ENCODE data around the gene UACA. TPM values are rescaled to one million over a fixed set of nuclear protein-coding genes. Genes with fewer than 3 reads are reported as not detected.

UACA gene
- total and polyA plus RNA-seq, 7 experiments from 2014 or later = 0.14 to 2.1 (median 0.42) TPM; not detected in 1

DNA sequence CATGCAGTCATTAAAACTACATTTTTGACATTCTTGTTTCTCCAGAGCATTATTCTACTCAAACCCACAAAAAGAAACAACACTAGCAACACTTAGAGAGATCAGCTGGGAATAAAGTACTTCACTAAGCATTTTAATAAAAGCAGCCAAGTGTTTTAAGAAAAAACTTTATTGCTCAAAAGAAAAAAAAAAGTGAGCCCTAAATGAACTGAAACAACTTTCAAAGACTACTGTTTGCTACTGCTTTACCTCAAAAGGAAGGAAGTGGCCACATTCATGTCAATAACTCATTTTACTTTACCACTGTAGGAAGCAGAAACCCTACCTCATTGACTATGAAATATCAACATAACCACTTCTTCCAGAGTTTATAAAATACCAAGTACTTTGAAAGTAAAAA lies 91.3 kb downstream of the UACA start:
- no peak overlapping the region for H3K4me3 ChIP-seq (ENCODE audit: low read length)
- H3K27me3 Mint-ChIP-seq = peaks cover 0 to 39% (median 4%) of the 10 kb centered on the region in 5 donors
- peaks cover 13 to 32% (median 24%) of the 10 kb centered on the region in 7 donors for H3K4me1 Mint-ChIP-seq
- H3K27ac ChIP-seq (ENCODE audit: low read depth, low read length) = no peak overlapping the region
- DNase-seq (peak in 7 of 9 donors; percentile 45 to 85 (median 80)), ATAC-seq (peak; percentile 94)
- ChIA-PET CTCF (interaction anchor here (0.9 to 3.0 kb wide), 3 partner anchors 9 to 50 kb away, joined by 3 to 19 read pairs (median 3); no protein-coding TSS in a partner anchor), POLR2A (interaction anchor here (0.6 to 0.9 kb wide), 2 partner anchors 19 to 162 kb away, joined by 3 read pairs; no protein-coding TSS in a partner anchor)
- intact Hi-C loops (cut with micrococcal nuclease) = loop anchor here (2.0 to 10.0 kb wide), 5 partner anchors 137 to 960 kb away; no protein-coding TSS in a partner anchor
- H3K36me3 ChIP-seq (ENCODE audit: control insufficient read depth in 2 of 3, insufficient read depth in 3 of 3, low read length in 3 of 3) = no peaks in the 10 kb centered on the region
- peak overlapping the region in 8 of 9 donors; percentile 30 to 81 (median 60) for H3K27ac Mint-ChIP-seq
- peaks cover 12 to 19% of the 10 kb centered on the region in 2 donors for H3K4me1 ChIP-seq (ENCODE audit: control insufficient read depth in 2 of 2, insufficient read depth in 2 of 2, low read length in 2 of 2)
- peak overlapping the region in 9 of 10 donors; percentile 39 to 78 (median 60) for H3K4me3 Mint-ChIP-seq
- H3K9me3 ChIP-seq (ENCODE audit: control insufficient read depth in 2 of 3, low read length in 3 of 3) = no peaks in the 10 kb centered on the region
- peaks cover 0 to 2% (median 0%) of the 10 kb centered on the region in 5 donors for H3K36me3 Mint-ChIP-seq
- no peaks in the 10 kb centered on the region for H3K27me3 ChIP-seq (ENCODE audit: control insufficient read depth in 2 of 2, insufficient read depth in 2 of 2, low read length in 2 of 2)
- H3K9me3 Mint-ChIP-seq = no peaks in the 10 kb centered on the region

DNA sequence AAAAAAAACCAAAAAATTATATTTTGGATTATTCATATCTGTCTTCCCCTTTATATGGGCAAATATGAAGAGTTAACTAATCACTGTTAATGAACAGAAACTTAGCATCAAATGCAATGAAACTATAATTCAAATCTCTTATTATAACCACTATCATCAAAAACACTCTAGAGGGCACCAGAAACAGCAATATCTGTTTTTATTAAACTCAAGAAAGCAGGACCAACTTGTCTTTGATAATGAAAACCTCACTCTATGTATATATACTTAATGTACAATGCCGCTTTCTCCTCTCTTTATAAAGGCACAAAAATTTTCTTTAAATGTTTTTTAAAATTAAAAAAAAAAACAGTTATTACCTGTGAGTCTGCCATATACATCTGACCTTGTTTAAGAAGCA lies 92.7 kb downstream of the UACA start:
- ChIA-PET CTCF (interaction anchor here (1.4 kb wide), 1 partner anchor 52 kb away, joined by 6 read pairs; no protein-coding TSS in a partner anchor), POLR2A (no interaction called here)
- intact Hi-C loops (cut with micrococcal nuclease) = loop anchor here (1.0 to 10.0 kb wide), 6 partner anchors 52 to 958 kb away; no protein-coding TSS in a partner anchor
- no peak overlapping the region for H3K4me3 ChIP-seq (ENCODE audit: low read length)
- no peaks in the 10 kb centered on the region for H3K9me3 ChIP-seq (ENCODE audit: control insufficient read depth in 2 of 3, low read length in 3 of 3)
- Mint-ChIP-seq H3K4me1 (peaks cover 13 to 32% (median 24%) of the 10 kb centered on the region in 7 donors), H3K36me3 (peaks cover 0 to 2% (median 0%) of the 10 kb centered on the region in 5 donors), H3K9me3 (no peaks in the 10 kb centered on the region), H3K4me3 (no peak overlapping the region), H3K27ac (no peak overlapping the region), H3K27me3 (peaks cover 0 to 29% (median 4%) of the 10 kb centered on the region in 5 donors)
- peaks cover 12 to 19% of the 10 kb centered on the region in 2 donors for H3K4me1 ChIP-seq (ENCODE audit: control insufficient read depth in 2 of 2, insufficient read depth in 2 of 2, low read length in 2 of 2)
- no peak overlapping the region for H3K27ac ChIP-seq (ENCODE audit: low read depth, low read length)
- ATAC-seq (no peak), DNase-seq (peak in 4 of 9 donors; percentile 13 to 24 (median 20))
- no peaks in the 10 kb centered on the region for H3K36me3 ChIP-seq (ENCODE audit: control insufficient read depth in 2 of 3, insufficient read depth in 3 of 3, low read length in 3 of 3)
- H3K27me3 ChIP-seq (ENCODE audit: control insufficient read depth in 2 of 2, insufficient read depth in 2 of 2, low read length in 2 of 2) = no peaks in the 10 kb centered on the region

DNA sequence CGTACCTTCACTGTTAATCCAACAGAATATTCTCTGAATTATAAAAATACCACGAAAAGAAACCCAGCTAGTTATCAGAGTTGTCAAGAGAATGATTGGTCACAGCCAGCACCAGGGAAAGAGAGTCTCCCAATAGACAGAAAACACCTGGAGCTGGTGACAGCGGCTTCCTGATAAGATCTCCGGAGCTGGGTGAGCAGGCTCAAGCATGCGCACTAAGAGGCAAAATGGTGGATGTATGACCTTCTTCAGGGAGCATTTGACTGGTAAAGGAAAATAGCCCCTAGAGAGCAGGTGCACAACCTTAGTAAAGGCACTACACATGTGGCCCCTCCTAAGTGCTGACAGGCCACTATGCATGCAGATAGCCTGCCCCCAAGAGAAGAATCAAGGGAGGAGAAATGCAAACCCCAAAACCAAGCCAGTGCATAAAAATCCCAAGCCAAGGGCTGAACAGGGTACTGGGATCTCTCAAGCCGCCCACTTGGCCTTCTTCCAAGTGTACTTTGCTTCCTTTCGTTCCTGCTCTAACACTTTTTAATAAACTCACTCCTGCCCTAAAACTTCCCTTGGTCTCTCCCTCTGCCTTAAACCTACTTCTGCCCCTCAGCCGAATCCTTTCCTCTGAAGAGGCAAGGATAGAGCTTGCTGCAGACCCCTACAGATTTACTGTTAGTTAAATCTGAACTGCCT lies 93.2 kb downstream of the UACA start:
- no peak for ATAC-seq
- intact Hi-C loops (cut with micrococcal nuclease) = loop anchor here (1.0 to 10.0 kb wide), 6 partner anchors 52 to 958 kb away; no protein-coding TSS in a partner anchor
- Mint-ChIP-seq H3K36me3 (peaks cover 0 to 2% (median 0%) of the 10 kb centered on the region in 5 donors), H3K4me3 (no peak overlapping the region), H3K4me1 (peaks cover 13 to 32% (median 24%) of the 10 kb centered on the region in 7 donors), H3K27ac (no peak overlapping the region), H3K9me3 (no peaks in the 10 kb centered on the region), H3K27me3 (peaks cover 0 to 26% (median 4%) of the 10 kb centered on the region in 5 donors)
- DNase-seq = no peak
- Histone ChIP-seq H3K4me1 (ENCODE audit: control insufficient read depth in 2 of 2, insufficient read depth in 2 of 2, low read length in 2 of 2) (peaks cover 12 to 19% of the 10 kb centered on the region in 2 donors), H3K9me3 (ENCODE audit: control insufficient read depth in 2 of 3, low read length in 3 of 3) (no peaks in the 10 kb centered on the region), H3K36me3 (ENCODE audit: control insufficient read depth in 2 of 3, insufficient read depth in 3 of 3, low read length in 3 of 3) (no peaks in the 10 kb centered on the region), H3K4me3 (ENCODE audit: low read length) (no peak overlapping the region), H3K27ac (ENCODE audit: low read depth, low read length) (no peak overlapping the region), H3K27me3 (ENCODE audit: control insufficient read depth in 2 of 2, insufficient read depth in 2 of 2, low read length in 2 of 2) (no peaks in the 10 kb centered on the region)
- ChIA-PET POLR2A (no interaction called here), CTCF (interaction anchor here (1.4 kb wide), 1 partner anchor 52 kb away, joined by 6 read pairs; no protein-coding TSS in a partner anchor)

DNA sequence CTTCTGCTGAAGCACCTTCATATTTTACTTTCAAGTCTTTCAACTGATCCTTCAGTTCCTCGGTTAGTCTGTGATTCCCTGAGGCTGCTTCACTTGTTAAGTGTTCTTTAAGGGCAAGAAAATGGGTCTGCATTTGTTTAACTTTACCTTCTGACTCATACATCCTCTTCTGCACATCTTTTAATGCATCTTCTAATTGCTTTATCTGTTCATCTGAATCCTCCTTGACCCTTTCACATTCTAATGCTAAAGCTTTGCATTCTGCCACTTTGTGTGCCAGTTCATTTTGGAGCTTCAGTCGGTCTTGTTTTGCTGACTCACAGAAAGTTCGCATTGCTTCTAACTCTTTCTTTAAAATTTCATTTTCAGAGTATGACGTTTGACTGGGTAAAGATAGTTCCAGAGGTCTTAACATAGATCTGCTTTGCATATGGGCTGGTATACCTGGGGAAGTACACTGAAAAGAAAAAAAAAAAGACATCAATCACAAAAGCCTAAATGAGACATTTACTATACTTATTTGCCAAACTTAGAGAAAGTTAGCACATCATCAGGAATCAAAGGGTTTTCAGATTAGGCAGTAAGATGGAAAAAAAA lies 94.3 kb downstream of the UACA start:
- Mint-ChIP-seq H3K27me3 (peaks cover 0 to 22% (median 4%) of the 10 kb centered on the region in 5 donors), H3K4me3 (no peak overlapping the region), H3K4me1 (peaks cover 13 to 32% (median 24%) of the 10 kb centered on the region in 7 donors), H3K9me3 (no peaks in the 10 kb centered on the region), H3K36me3 (peaks cover 0 to 2% (median 0%) of the 10 kb centered on the region in 5 donors), H3K27ac (no peak overlapping the region)
- DNase-seq (no peak), ATAC-seq (no peak)
- Histone ChIP-seq H3K27ac (ENCODE audit: low read depth, low read length) (no peak overlapping the region), H3K4me3 (ENCODE audit: low read length) (no peak overlapping the region), H3K9me3 (ENCODE audit: control insufficient read depth in 2 of 3, low read length in 3 of 3) (no peaks in the 10 kb centered on the region), H3K27me3 (ENCODE audit: control insufficient read depth in 2 of 2, insufficient read depth in 2 of 2, low read length in 2 of 2) (no peaks in the 10 kb centered on the region), H3K36me3 (ENCODE audit: control insufficient read depth in 2 of 3, insufficient read depth in 3 of 3, low read length in 3 of 3) (no peaks in the 10 kb centered on the region), H3K4me1 (ENCODE audit: control insufficient read depth in 2 of 2, insufficient read depth in 2 of 2, low read length in 2 of 2) (peaks cover 12 to 19% of the 10 kb centered on the region in 2 donors)
- ChIA-PET POLR2A (no interaction called here), CTCF (interaction anchor here (1.0 to 1.6 kb wide), 3 partner anchors 53 to 143 kb away, joined by 5 to 6 read pairs (median 6); no protein-coding TSS in a partner anchor)
- intact Hi-C loops (cut with micrococcal nuclease) = no loop called here

DNA sequence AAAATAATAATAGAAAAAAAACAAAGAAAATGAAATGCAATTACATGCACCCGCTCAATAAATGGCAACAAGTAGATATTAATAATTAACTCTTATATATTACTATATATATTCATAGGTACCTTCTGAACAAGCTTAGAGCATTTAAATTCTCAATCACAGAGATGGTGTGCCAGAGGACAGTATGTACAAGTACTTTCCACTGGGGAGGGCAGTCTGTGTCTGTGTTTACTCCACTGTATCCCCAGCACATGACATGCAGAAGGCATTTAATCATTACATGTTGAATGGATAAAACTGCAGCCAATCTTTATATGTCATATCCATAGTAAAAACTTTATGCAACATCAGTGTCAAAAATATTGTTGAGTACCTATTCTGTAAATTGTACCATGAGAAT lies 97.8 kb downstream of the UACA start:
- Histone ChIP-seq H3K4me3 (ENCODE audit: low read length) (no peak overlapping the region), H3K27me3 (ENCODE audit: control insufficient read depth in 2 of 2, insufficient read depth in 2 of 2, low read length in 2 of 2) (no peaks in the 10 kb centered on the region), H3K36me3 (ENCODE audit: control insufficient read depth in 2 of 3, insufficient read depth in 3 of 3, low read length in 3 of 3) (no peaks in the 10 kb centered on the region), H3K9me3 (ENCODE audit: control insufficient read depth in 2 of 3, low read length in 3 of 3) (no peaks in the 10 kb centered on the region), H3K27ac (ENCODE audit: low read depth, low read length) (no peak overlapping the region), H3K4me1 (ENCODE audit: control insufficient read depth in 2 of 2, insufficient read depth in 2 of 2, low read length in 2 of 2) (no peaks in the 10 kb centered on the region)
- ATAC-seq (no peak), DNase-seq (no peak)
- Mint-ChIP-seq H3K4me1 (peaks cover 2 to 13% (median 4%) of the 10 kb centered on the region in 7 donors), H3K36me3 (peaks cover 0 to 2% (median 0%) of the 10 kb centered on the region in 5 donors), H3K9me3 (peaks cover 0 to 3% (median 0%) of the 10 kb centered on the region in 11 donors), H3K4me3 (no peak overlapping the region), H3K27ac (no peak overlapping the region), H3K27me3 (peaks cover 0 to 14% (median 3%) of the 10 kb centered on the region in 5 donors)
- intact Hi-C loops (cut with micrococcal nuclease) = no loop called here
- POLR2A ChIA-PET = no interaction called here
- CTCF ChIA-PET = interaction anchor here (1.9 kb wide), 1 partner anchor 57 kb away, joined by 5 read pairs; no protein-coding TSS in a partner anchor

DNA sequence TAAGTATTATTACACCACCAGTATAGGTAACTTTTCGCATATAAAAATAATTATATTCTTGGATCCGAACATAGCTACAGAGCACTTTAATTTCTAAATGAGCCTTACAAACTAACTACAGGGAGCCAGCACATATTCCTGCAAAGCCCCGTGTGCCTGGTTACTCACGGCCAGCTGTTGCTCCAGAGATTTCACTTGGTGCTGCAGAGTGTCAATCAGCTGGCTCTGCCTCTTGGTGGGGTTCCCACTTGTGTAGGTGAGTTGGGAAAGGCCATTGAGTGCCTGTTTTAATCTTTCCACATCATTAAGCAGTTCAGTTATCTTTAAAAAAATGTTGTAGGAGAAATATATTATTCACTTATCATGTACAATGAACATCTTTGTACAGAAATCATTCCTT lies 98.9 kb downstream of the UACA start:
- H3K4me1 ChIP-seq (ENCODE audit: control insufficient read depth in 2 of 2, insufficient read depth in 2 of 2, low read length in 2 of 2) = no peaks in the 10 kb centered on the region
- no peaks in the 10 kb centered on the region for H3K27me3 ChIP-seq (ENCODE audit: control insufficient read depth in 2 of 2, insufficient read depth in 2 of 2, low read length in 2 of 2)
- H3K4me3 ChIP-seq (ENCODE audit: low read length) = no peak overlapping the region
- ChIA-PET POLR2A (interaction anchor here (0.5 kb wide), 1 partner anchor 43 kb away, joined by 3 read pairs; no protein-coding TSS in a partner anchor), CTCF (interaction anchor here (0.8 to 0.9 kb wide), 2 partner anchors 8 to 60 kb away, joined by 3 to 4 read pairs; no protein-coding TSS in a partner anchor)
- DNase-seq = no peak
- no peaks in the 10 kb centered on the region for H3K9me3 ChIP-seq (ENCODE audit: control insufficient read depth in 2 of 3, low read length in 3 of 3)
- H3K27ac ChIP-seq (ENCODE audit: low read depth, low read length) = no peak overlapping the region
- no peak overlapping the region for H3K27ac Mint-ChIP-seq
- H3K4me1 Mint-ChIP-seq = peaks cover 0 to 11% (median 5%) of the 10 kb centered on the region in 7 donors
- peaks cover 0 to 2% (median 0%) of the 10 kb centered on the region in 5 donors for H3K36me3 Mint-ChIP-seq
- H3K36me3 ChIP-seq (ENCODE audit: control insufficient read depth in 2 of 3, insufficient read depth in 3 of 3, low read length in 3 of 3) = no peaks in the 10 kb centered on the region
- peaks cover 0 to 3% (median 0%) of the 10 kb centered on the region in 11 donors for H3K9me3 Mint-ChIP-seq
- no peak overlapping the region for H3K4me3 Mint-ChIP-seq
- peaks cover 0 to 6% (median 0%) of the 10 kb centered on the region in 5 donors for H3K27me3 Mint-ChIP-seq
- intact Hi-C loops (cut with micrococcal nuclease) = no loop called here
- ATAC-seq = no peak
